Measurements from ENCODE around the gene EPHB6. TPM values are rescaled to one million over a fixed set of nuclear protein-coding genes. Genes with fewer than 3 reads are reported as not detected.
A peak's percentile ranks its signal among the peaks of the same experiment; 100 is the strongest.

Gene EPHB6, protein sequence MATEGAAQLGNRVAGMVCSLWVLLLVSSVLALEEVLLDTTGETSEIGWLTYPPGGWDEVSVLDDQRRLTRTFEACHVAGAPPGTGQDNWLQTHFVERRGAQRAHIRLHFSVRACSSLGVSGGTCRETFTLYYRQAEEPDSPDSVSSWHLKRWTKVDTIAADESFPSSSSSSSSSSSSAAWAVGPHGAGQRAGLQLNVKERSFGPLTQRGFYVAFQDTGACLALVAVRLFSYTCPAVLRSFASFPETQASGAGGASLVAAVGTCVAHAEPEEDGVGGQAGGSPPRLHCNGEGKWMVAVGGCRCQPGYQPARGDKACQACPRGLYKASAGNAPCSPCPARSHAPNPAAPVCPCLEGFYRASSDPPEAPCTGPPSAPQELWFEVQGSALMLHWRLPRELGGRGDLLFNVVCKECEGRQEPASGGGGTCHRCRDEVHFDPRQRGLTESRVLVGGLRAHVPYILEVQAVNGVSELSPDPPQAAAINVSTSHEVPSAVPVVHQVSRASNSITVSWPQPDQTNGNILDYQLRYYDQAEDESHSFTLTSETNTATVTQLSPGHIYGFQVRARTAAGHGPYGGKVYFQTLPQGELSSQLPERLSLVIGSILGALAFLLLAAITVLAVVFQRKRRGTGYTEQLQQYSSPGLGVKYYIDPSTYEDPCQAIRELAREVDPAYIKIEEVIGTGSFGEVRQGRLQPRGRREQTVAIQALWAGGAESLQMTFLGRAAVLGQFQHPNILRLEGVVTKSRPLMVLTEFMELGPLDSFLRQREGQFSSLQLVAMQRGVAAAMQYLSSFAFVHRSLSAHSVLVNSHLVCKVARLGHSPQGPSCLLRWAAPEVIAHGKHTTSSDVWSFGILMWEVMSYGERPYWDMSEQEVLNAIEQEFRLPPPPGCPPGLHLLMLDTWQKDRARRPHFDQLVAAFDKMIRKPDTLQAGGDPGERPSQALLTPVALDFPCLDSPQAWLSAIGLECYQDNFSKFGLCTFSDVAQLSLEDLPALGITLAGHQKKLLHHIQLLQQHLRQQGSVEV
- 4.5 and 7.1 TPM in 2 replicates for polyA plus RNA-seq (2011; rRNA removed)
- 6.7 and 8.0 TPM in 2 replicates for polyA minus RNA-seq (2011; rRNA and poly(A)+ RNA removed)

DNA sequence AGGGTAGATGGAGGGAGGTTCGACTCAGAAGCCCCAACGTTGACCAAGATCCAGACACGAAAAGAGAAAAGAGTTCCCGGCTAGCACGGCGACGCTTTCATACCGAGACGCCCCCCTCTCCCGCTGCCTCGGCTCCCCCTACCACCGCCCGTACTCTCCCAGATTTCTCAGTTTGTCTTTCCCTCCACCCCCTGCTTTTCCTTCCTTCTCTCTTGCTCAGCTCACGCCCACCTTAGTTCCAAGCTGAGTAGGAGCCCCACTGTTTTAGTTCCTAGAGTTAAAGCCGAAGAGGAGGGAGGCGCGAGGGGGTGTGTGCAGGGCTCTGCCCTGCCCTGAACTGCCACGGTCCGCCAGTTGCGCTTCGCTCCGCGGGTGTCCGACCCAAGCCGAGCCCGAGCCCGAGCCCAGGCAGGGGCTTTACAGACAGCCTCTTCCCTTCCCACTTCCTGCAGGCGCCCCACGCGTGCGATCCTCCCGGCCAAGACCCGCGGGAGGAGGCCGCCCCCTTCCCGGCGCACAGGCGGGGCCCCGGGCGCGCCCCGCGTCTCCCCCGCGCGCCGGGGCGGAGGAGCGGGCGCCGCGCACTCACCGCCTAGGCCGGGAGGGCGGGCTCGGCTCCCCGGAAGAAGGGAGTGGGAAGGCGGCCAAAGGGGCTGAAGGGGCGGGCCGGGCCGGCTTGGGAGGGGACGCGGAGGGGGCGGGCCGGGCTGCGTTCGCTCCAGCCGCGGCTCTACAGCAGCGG, at the start of gene EPHB6:
Gene EPHB6, plus strand, starts transcription at position 705 of the 742 bp plus-strand sequence. CDS start 8,152 bp downstream, outside the sequence.
- Histone ChIP-seq H3K36me3 (ENCODE audit: control insufficient read depth, insufficient read depth, low read length) (no peaks in the 10 kb centered on the region), H3K27me3 (ENCODE audit: control insufficient read depth, insufficient read depth, low read length) (peaks cover 7% of the 10 kb centered on the region), H3K4me3 (ENCODE audit: low read depth, low read length) (peak within 1 kb of the TSS; percentile 55)
- ChIA-PET CTCF (interaction anchor here (0.7 to 2.7 kb wide), 16 partner anchors 12 to 361 kb away, joined by 3 to 14 read pairs (median 4); no protein-coding TSS in a partner anchor), POLR2A (no interaction called here)
- no peak for DNase-seq (ENCODE audit: low read depth)
- no peak for TF ChIP-seq CTCF (IDR thresholded peaks at IDR 0.05; ENCODE audit: insufficient read depth, low read depth, low read length)

DNA sequence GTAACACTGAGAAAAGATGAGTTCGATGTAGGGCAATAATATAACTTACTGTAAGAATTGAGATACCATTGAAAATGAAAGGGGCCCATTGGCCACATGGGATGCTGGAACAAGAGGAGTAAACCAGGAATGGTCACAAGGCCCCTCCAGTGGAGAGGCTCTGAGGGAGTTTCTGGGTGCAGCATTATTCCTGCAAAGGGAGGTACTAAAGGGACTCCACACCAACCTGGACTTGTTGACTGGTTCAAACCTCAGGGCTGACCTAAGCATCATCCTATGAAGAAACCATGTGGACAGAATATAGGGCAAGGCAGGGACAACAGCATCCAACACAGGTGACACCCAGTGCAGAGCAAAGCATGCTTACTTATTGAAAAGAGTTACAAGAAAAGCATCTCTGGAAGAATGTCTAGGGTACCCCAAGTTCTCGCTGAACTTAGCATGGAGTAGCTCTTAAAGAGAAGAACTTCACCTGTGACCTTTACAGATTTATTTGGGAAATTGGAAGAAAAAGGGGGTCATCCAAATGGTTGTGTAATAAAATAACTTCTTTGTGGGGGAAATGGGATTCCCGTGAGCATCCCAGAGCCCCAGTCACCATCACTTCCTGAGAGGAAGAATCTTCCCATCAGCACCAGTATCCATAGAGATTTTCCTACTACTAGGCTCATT, 49.4 kb upstream of the EPHB6 start:
- H3K36me3 ChIP-seq (ENCODE audit: control insufficient read depth, insufficient read depth, low read length), result no peaks in the 10 kb centered on the region
- DNase-seq (ENCODE audit: low read depth), result no peak
- peaks cover 4% of the 10 kb centered on the region; the same call in 1 of the 2 replicates for H3K27me3 ChIP-seq (ENCODE audit: control insufficient read depth, insufficient read depth, low read length)
- H3K4me3 ChIP-seq (ENCODE audit: low read depth, low read length), result no peak overlapping the region
- ChIA-PET POLR2A (no interaction called here), CTCF (no interaction called here)
- TF ChIP-seq CTCF (IDR thresholded peaks at IDR 0.05; ENCODE audit: insufficient read depth, low read depth, low read length), result no peak

DNA sequence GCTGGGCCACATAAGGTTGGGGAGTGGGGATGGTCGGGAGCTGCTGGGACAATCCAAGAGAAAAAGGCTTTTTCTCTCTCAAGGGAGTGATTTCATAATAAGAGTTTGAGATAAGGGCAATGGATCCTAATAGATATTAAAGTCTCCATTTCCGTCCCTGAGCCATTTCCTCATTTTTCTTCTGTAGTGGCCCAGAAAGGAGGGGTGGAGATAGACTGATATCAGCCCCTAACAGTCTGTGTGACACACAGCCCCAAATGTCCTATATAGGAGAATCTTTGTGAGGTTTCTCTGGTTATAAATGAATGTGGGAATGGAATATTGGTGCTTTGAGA, 48.9 kb upstream of the EPHB6 start:
- Histone ChIP-seq H3K4me3 (ENCODE audit: low read depth, low read length) (no peak overlapping the region), H3K36me3 (ENCODE audit: control insufficient read depth, insufficient read depth, low read length) (no peaks in the 10 kb centered on the region), H3K27me3 (ENCODE audit: control insufficient read depth, insufficient read depth, low read length) (peaks cover 4% of the 10 kb centered on the region; the same call in 1 of the 2 replicates)
- ChIA-PET POLR2A (no interaction called here), CTCF (interaction anchor here (1.1 to 4.0 kb wide), 3 partner anchors 9 to 277 kb away, joined by 3 to 19 read pairs (median 4); no protein-coding TSS in a partner anchor)
- no peak for DNase-seq (ENCODE audit: low read depth)
- no peak for TF ChIP-seq CTCF (IDR thresholded peaks at IDR 0.05; ENCODE audit: insufficient read depth, low read depth, low read length)

DNA sequence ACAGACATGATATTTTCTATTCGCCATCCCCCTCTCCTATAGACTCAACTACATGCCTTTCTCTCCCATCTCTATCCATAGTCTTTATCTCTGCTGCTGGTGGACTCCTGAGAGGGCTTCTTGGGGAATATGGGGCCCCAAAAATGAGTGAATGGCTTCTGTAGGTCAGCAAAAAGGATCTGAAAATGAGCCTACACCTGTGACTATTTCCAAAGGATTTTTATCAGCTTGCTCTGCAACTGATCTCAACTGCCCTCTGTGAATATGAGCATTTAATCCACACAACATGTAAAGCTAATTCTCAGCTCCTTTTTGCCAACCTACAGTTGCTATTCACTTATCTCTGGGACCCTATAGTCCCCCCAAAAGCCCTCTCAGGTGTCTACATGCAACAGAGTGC, 47.9 kb upstream of the EPHB6 start:
- ChIA-PET POLR2A (no interaction called here), CTCF (interaction anchor here (0.7 to 4.0 kb wide), 6 partner anchors 10 to 278 kb away, joined by 3 to 19 read pairs (median 4); no protein-coding TSS in a partner anchor)
- no peak for TF ChIP-seq CTCF (IDR thresholded peaks at IDR 0.05; ENCODE audit: insufficient read depth, low read depth, low read length)
- Histone ChIP-seq H3K4me3 (ENCODE audit: low read depth, low read length) (no peak overlapping the region), H3K27me3 (ENCODE audit: control insufficient read depth, insufficient read depth, low read length) (peaks cover 2% of the 10 kb centered on the region; the same call in 1 of the 2 replicates), H3K36me3 (ENCODE audit: control insufficient read depth, insufficient read depth, low read length) (no peaks in the 10 kb centered on the region)
- DNase-seq (ENCODE audit: low read depth), result no peak

All from BJ (cell line).